HG03045 (cell line): ENCODE measurements around the gene ACOXL.
"Not testable (repeated sequence)": the region's sequence is repeated elsewhere in the genome, so short reads cannot be mapped to it uniquely, and the experiment has no call there.

Source experiments
- ATAC-seq: cut with Tn5 transposase; IDR thresholded peaks from one replicate; pipeline ENCODE4 v1.9.1; 2021; ENCODE audit warnings: mild to moderate bottlenecking, moderate library complexity; ENCODE audit not compliant: unreplicated experiment

The ACOXL gene

DNA sequence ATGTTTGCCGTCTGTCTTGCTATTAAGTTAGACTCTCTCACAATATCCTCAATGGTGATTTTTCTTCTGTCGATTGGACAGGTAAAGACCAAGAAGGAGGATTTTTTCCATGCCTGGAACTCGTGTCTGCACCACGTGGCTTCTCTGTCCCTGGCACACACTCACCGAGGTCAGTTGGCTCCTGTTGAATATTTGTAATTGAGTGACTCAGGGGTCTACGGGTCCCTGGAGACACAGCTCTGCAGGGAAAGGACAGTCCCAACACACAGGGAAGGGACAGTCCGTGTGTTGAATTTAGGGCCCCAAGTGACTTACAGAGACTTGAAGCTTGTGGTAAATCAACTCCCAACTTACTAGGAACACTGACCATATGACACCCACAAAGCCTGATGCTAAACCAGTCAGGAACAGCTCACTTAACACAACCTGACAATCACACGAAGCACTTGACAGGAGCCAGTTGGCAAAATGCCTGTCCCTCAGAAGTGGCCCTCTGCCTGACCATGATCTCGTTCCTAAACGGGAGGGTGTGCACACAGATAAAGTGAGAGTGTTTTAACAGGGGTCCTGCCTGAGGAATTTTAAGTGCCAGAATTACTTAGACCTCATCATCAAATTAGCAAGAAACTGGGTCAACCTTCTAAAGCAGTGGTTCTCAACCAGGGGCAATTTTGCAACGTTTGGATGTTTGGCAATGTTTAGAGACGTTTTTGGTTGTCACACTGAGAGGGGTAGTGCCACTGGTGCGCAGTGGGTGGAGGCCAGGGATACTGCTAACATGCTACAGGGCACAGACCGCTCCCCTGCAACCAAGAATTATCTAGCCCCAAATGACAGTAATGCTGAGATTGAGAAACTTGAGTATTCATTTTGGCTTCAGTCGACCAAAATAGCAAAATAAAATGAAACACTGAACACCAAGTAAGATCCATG lies 299.4 kb downstream of the ACOXL start:
- ATAC-seq: no peak

DNA sequence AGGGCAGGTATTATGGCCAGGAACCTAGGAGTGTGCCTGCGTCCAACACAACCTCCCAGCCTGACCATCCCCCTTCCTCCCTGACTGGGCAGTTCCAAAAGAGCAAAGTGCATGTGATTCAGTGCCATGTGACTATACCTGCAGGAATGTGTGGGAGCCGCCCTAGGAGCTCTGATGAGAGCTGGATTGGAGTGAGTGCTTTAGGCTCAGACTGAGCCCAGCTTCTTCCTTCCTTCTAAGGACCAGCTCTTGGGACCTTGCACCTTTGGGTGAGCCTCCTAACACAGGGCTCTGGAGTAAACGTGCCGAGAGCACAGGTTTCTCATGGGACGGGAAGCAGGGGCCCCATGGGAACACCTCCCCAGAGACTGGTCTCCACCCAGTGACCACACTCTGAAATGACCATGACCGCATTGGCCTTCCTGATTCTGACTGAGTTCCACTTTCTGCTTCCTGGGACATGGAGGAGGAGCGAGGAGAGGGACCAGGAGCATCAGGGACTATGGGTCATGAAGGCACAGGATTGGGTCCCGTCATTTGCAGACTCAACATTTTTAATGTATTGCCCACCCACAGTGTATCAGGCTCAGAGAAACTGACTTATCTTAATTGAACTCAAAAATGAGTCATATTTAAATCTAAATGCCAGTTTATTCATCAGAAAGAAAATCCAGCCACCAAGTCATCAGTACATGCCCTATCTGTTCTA lies 300.5 kb downstream of the ACOXL start:
- no peak for ATAC-seq

DNA sequence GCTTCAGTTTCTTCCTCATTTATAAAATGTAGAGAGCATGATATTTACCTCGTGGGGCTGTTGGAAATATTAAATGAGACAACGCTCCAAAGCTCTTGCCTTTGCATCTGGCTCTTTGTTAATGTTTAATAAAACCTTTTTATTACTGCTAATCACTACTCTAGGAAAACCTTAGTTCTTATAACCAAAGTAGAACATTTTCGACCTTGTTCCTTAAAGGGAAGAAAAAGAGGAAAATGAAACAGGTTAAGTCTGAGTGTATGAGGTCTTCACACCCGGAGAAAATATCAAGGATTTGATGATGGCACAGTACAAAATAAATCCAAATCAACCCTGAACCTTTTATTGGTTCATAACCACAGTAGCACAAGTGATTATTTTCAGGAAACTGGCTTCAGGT lies 301.8 kb downstream of the ACOXL start:
- no peak for ATAC-seq

DNA sequence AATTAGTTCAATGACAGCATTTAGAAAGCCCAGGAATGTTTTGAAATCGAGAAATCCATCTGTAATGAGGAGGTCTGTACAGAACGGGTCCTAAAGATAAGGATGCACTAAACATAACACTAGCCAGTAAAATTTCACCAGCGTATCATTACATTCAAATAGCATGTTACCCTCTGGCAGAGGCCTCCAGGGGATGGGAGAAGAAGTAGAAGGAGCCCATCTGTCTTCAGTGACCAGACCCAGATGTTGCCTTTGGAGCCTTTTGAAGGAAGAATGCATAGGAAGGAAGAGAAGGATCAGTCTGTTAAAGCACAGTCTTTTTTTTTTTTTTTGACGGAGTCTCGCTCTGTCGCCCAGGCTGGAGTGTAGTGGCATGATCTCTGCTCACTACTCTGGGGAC lies 302.2 kb downstream of the ACOXL start:
- ATAC-seq: no peak

DNA sequence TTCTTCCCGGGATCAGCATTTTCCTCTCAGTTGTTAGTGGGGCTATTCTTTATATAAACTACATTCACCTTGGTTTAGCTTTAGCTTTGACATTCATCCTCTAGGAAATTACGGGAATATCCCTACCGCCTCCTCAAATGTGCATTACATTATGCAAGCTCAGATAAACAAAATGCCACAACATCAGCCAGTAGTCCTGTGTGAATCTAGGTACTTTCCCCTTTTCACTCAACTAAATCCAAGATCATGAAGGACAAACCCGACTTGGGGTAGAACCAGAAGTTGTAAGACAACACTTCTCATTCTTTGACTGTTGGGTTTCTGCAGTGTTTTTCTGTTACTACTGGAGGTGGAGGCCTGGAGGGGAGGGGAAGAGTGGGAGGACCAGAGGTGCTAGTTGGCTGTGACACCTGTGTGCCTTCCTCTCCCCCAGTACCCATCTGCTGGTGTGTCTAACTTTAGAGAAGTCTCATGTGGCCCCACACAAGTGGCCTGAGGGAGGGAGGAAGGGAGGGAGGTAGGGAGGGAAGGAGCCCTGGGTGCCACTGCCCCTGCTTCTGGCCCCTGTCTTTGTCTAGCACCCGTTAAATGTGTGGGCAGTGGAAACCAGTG lies 303.6 kb downstream of the ACOXL start:
- peak; percentile 47 for ATAC-seq

DNA sequence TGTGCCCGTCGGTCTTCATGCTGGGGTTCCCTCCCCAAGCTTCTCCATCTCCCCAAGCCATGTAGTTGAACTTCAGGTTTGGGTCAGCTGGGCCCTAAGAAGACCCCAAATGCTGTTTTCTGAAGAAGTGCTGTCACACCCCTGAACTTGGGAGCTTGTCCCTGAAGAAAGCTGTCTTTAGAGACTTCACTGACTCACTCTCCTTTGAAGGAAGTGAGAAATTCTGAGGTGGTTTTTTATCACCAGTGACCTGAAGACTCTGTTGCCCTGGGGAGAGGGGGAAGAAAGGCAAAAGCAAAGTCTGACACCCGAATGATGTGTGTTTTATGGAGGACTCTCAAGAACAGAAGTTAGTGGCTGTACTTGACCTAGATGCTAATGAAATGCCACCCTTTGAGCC lies 304.8 kb downstream of the ACOXL start:
- no peak for ATAC-seq

DNA sequence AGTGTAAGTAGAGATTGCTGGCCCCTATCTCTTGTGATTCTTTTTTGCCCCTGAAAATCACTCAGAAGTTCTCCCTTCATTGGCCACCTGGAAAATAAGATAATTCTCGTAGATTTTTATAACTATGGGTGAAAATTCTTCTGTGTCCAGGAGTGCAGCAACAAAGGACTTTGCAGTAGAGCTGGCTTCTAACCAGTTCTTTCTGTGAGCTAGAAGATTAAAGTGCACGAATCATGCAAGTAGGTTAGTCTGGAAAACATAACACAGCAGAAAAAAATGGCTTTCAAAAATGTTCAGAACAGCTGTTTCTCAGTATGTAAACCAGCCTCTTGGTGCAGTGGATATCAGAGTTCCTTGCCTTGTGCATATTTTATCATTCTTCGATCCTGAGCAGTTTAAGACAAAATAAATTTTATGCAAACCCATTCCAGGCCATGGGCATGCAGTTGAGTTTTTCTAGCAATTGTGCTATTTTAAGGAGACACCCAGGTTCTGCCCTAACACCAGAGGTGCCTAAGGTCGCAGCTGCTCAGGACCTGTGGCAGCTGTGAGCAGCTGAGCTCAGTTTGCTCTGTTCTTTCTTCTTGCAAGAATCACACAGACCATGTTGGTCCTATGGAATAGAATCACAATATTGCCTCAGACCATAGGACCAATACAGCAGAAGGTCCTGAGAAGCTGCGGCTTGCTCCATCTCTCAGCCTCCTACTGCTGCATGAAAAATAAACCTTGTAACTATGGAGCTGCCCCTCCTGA lies 307.4 kb downstream of the ACOXL start:
- no peak for ATAC-seq

DNA sequence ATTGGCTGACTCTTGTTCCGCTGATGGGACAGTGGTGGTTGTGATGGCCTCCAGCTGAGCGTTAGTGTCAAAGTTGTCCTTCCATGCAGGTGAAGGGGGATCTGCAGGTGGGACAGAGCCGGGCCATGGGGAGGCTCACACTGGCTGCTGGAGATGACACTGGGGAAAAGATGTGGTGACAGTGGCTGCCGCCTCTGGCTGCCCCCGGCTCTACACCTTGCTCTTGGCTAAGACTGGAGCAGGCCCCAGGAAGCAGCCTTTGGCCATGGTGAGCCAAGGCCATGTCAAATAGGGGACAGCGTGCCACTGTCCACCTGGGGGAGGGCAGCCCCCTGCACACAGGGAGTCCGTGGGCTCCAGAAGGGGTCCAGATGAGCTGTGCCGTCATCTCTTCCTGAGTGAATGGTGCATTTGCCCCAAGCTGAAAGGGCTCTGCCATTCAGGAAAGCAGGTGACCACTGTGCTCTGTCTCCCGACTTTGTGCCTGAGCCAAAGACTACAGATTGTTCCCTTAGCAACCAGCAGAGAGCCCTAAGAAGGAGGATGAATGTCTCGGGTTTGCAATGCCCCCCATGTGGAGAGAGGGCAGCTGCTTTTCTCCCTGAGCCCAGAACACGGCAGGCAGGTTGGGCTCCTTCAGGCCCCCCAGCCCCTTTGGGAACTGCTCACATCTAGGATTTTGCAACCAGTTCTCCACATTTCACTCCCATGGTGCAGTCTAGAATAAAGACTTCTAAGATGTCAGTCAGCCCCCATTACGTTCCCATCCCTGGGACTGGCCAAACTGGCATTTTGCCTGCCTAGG lies 309.2 kb downstream of the ACOXL start:
- ATAC-seq: no peak

DNA sequence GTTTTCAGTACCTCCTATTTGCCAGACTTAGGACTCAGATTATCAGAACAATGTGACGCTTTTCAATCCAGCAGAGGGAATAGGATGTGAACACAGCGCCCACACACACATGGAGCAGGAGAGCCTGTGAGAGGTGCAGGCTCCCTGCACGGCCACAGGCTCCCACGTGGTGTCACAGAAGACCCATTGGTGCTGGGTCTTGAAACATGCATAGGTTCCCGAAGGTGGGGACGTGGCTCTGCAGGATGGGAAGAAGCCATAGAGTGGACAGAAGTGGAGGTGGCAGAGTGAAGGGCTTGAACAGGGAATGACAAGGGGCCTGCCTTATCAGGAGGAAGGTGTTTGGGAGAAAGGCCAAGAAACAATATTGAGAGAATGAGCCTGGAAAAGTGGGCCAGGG lies 309.9 kb downstream of the ACOXL start:
- no peak for ATAC-seq

DNA sequence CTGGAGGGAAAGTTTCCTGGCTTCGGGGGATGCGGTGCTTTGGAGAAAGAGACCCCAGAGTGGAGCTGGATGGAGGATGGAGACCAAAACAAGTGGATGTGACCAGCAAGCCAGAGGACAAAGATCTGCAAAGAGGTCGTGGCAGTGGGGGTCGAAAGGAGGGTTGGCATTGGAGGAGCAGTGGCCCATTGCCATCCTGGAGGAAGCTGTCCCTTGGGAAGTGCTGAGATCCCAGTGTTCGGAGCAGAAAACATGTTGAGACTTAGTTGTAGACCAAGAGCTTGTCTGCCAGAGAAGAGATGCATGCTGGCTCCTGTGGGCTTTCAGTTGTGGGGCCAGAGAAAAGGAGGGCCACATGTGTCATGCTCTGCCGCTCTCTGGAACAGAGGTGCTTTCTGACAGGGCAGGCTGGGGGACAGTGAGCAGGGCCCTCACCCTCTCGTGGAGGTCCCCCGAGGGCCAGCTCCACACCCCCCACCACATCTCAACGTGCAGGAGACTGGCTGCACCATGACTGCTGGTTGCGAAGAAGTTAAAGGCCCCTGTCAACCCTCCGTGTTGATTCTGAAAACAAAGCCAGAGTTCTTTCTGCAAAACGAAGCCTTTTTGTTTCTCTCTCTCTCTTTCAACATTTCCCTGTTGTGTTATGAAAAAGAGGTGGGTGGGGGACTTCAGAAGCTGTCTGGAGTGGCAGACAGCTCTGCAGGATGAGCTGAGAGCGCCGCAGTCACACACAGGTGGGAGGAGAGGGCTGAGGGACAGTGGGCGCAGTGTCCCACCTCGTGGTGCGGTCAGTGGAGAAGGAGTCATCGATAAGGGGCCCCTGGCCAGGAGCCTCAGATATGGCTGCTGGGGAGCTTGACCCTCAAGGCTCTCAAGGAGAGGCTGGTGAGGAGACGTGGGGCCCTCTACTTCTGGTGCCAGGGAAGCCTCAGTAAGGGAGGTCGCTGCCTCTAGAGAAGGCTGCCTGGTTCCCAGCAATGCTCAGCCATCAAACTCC lies 310.7 kb downstream of the ACOXL start:
- ATAC-seq: peak; percentile 58

DNA sequence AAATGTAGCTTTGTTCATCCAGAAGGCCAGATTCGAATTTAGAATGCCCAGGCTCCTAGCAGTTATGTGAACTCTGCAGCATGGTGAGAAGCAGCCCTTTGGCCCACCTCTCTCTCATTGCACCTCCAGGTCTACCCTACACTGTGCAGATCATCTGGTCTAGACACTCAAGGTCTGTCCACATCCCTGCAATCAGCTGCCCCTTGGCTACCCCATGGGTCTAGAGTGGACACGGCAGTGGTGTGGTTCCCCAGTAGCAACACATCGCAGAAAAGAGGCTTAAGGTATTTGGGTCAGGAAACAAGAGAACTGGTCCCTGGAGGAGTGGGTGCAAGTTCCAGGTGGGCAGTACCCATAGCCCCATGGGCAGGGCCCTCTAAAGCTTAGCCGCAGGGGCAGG lies 311.7 kb downstream of the ACOXL start:
- ATAC-seq: no peak

DNA sequence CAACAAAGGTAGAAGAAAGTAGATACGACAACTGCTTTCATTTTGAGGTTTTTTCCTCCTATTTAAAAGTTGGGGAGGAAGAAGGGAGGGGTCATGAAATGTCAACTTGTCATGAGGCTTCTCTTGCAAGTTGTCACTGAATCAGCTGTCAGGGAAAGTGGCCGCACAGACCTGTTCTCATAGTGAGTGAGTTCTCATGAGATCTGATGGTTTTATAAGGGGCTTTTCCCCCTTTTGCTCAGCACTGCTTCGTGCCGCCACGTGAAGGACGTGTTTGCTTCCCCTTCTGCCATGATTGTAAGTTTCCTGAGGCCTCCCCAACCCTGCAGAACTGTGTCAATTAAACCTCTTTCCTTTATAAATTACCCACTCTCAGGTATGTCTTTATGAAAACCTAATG lies 312.9 kb downstream of the ACOXL start:
- ATAC-seq: not testable (repeated sequence)

DNA sequence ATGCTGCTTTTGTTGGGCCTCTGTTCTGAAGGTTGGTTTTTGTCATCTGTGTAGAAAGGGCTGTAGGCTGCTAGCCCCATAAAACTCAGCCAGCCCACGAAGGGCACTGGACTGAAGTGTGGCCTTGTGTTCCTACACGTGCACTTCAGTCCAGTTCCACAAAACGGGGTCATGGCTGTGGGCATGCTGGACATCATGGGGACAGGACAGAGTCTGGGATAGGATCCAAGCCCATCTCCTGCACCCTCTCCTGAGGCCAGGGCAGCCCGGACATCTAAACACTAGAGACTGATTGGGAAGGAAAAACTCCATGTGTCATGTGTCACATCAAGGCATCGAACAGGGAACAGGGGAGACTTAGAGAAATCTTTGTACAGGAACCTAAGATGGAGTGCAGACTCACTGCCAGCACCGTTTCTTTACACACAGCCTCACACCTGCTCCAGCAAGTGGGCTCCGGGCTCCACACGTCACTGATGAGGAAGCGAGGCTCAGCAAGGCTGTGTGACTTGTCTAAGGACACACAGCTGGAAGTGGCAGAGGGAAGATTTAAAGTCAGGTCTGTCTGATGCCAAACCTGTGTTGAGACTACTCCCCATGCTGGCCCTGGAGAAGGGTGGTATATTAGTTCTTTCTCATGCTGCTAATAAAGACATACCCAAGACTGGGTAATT lies 313.5 kb downstream of the ACOXL start:
- no peak for ATAC-seq

DNA sequence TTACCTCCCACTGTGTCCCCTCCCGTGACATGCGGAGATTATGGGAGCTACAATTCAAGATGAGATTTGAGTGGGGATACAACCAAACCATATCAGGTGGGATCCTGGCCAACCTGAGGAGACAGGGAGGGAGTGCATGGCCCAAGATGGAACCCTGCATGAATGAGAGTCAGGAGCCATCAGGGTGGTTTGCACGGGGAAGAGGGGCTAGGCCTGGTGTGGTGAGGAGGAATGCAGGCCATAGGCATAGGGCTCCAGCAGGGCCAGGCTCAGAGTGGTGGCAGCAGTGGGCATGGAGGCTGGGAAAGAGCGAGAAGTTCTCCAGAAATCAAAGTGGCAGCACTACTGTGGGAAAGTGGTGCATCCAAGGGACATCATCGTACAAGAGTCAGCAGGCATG lies 314.3 kb downstream of the ACOXL start:
- no peak for ATAC-seq

DNA sequence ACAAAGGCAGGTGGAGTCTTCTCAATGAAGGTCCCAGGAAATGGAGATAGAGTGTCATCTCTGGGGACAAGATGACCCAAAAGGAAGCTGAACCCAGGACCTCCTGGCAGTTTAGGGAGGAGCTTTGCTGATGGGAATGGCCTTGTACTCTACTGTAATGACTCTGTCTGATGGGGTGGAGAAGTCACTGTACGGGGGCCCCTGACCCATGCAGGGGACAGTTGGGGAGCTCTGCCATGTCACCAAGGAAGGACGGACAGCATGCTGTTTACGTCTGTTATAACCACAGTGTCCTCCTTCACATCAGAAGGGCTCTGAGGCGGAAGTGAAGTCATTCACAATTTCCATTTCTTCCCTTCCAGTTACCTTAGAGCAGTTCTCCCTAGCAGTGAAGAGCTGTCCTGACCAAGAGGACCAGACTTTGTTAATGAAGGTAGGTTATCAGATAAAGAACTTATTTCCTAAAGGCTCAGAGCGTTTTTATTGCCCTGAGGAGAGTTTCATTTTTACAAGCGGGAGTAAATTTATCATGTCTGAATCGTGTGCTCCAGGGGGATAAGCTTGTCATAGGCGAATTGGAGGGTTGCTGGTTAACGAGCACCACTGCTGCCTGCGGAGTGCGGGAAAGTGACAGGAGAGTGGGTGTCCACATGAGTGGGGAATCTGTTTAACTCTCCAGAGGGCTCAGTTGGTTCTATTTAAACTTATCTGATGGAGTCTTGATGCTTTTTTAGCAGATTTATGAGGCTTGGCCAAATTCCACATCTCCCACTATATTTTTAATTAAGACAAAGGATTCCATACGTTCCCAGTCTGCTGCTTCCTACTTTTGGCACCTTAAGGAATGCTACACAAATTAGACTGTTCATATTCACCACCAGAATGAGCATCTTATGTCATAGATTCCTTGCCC lies 316.7 kb downstream of the ACOXL start:
- ATAC-seq: no peak

DNA sequence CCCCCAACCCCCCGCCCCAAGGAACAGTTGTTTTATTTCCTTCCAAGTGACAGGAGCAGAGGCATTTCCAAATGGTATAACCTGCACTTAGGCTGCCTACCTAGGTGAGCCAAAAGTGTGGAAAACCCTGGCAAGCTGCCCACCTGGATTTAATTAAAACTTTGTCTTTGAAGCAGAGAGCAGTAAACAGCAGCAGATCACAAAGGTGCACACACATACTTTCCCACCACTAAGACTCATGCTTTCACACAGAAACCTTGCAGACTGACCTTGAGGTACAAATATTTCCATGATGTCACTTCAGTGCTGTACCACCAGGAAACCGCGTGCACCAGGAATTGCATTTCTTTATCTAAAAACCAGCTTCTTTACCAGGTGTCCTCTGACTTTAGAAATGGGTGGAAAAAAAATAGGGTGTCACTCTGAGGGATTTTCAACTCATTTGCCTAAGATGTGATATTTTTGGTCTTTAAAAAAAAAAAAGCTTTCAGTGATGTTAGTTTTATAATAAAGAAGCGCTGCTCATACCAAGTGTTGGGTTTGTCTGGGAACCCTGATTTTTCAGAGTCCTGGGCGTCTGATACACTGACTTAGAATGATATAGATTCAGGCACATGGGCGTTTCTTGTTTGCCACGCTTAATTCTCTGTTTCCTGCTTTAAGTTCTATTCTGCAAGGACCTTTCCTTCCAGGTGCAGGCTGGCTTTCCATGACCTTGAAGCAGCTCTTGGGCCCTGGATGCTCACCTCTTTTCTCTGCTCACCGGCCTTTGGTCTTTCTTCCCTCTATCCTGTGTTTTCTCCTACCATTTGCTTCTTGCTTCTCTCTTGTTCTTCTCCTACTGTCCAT lies 317.6 kb downstream of the ACOXL start:
- ATAC-seq: peak; percentile 51
